ENCODE data around the gene PPP1R14C. TPM values are rescaled to one million over a fixed set of nuclear protein-coding genes. Genes with fewer than 3 reads are reported as not detected.
A peak's percentile ranks its signal among the peaks of the same experiment; 100 is the strongest.

PPP1R14C gene
- polyA plus RNA-seq, 3 donors, result 0.11 TPM; not detected in 2

- no peaks in the 10 kb centered on the region for H3K4me1 ChIP-seq (ENCODE audit: control insufficient read depth in 1 of 2, insufficient read depth in 2 of 2, low read length in 2 of 2)
- Mint-ChIP-seq H3K4me1 (no peaks in the 10 kb centered on the region), H3K27me3 (ENCODE audit: low read depth in 3 of 3) (peaks cover 3 to 11% (median 4%) of the 10 kb centered on the region in 3 donors), H3K9me3 (no peaks in the 10 kb centered on the region), H3K27ac (no peak overlapping the region), H3K36me3 (no peaks in the 10 kb centered on the region), H3K4me3 (no peak overlapping the region)
- no peaks in the 10 kb centered on the region for H4K20me1 ChIP-seq (ENCODE audit: insufficient read depth, low read length)
- DNase-seq, result no peak
- no peak for TF ChIP-seq CTCF (IDR thresholded peaks at IDR 0.05)
- 96% methylated on average over 8 of the region's 8 CpGs for WGBS (ENCODE audit: insufficient coverage)
- no peak overlapping the region for H3K4me2 ChIP-seq (replicated peaks; ENCODE audit: extremely low read depth, low read length, poor library complexity, severe bottlenecking)
- H3K36me3 ChIP-seq (replicated peaks in 1 of 2; ENCODE audit: control insufficient read depth in 1 of 2, insufficient read depth in 2 of 2, low read length in 2 of 2), result no peaks in the 10 kb centered on the region
- no peak overlapping the region for H3K27ac ChIP-seq (ENCODE audit: low read depth in 1 of 2, low read length in 2 of 2)
- no peak overlapping the region for H3K9ac ChIP-seq (ENCODE audit: insufficient read depth, low read length, poor library complexity, severe bottlenecking)
- no peaks in the 10 kb centered on the region for H3K79me2 ChIP-seq (ENCODE audit: insufficient read depth, low read length)
- no peak overlapping the region for H2AFZ ChIP-seq (ENCODE audit: insufficient read depth, low read depth, low read length, poor library complexity, severe bottlenecking)
- H3K9me3 ChIP-seq (replicated peaks in 1 of 2; ENCODE audit: control insufficient read depth in 1 of 2, insufficient read depth in 1 of 2, low read length in 2 of 2), result no peaks in the 10 kb centered on the region
- peaks cover 0 to 4% of the 10 kb centered on the region in 2 donors for H3K27me3 ChIP-seq (ENCODE audit: control insufficient read depth in 2 of 2, insufficient read depth in 2 of 2, low read length in 2 of 2)
- intact Hi-C loops (cut with micrococcal nuclease), result no loop called here
- H3K4me3 ChIP-seq (replicated peaks in 1 of 3; ENCODE audit: low read depth in 2 of 3, low read length in 3 of 3), result no peak overlapping the region
Measured at GRCh38 chr6:150201285-150201684, 58.4 kb downstream of the PPP1R14C start.

- Mint-ChIP-seq H3K36me3 (no peaks in the 10 kb centered on the region), H3K4me1 (no peaks in the 10 kb centered on the region), H3K4me3 (no peak overlapping the region), H3K9me3 (no peaks in the 10 kb centered on the region), H3K27ac (peak overlapping the region in 1 of 7 donors; percentile 32), H3K27me3 (ENCODE audit: low read depth in 3 of 3) (peaks cover 2 to 11% (median 4%) of the 10 kb centered on the region in 3 donors)
- Histone ChIP-seq H3K27me3 (ENCODE audit: control insufficient read depth in 2 of 2, insufficient read depth in 2 of 2, low read length in 2 of 2) (peaks cover 0 to 4% of the 10 kb centered on the region in 2 donors), H3K9ac (ENCODE audit: insufficient read depth, low read length, poor library complexity, severe bottlenecking) (no peak overlapping the region), H4K20me1 (ENCODE audit: insufficient read depth, low read length) (no peaks in the 10 kb centered on the region), H3K27ac (ENCODE audit: low read depth in 1 of 2, low read length in 2 of 2) (no peak overlapping the region), H3K9me3 (replicated peaks in 1 of 2; ENCODE audit: control insufficient read depth in 1 of 2, insufficient read depth in 1 of 2, low read length in 2 of 2) (no peaks in the 10 kb centered on the region), H3K4me2 (replicated peaks; ENCODE audit: extremely low read depth, low read length, poor library complexity, severe bottlenecking) (no peak overlapping the region), H3K79me2 (ENCODE audit: insufficient read depth, low read length) (no peaks in the 10 kb centered on the region), H3K36me3 (replicated peaks in 1 of 2; ENCODE audit: control insufficient read depth in 1 of 2, insufficient read depth in 2 of 2, low read length in 2 of 2) (no peaks in the 10 kb centered on the region), H3K4me3 (replicated peaks in 1 of 3; ENCODE audit: low read depth in 2 of 3, low read length in 3 of 3) (no peak overlapping the region), H2AFZ (ENCODE audit: insufficient read depth, low read depth, low read length, poor library complexity, severe bottlenecking) (no peak overlapping the region), H3K4me1 (ENCODE audit: control insufficient read depth in 1 of 2, insufficient read depth in 2 of 2, low read length in 2 of 2) (no peaks in the 10 kb centered on the region)
- 90% methylated on average over 7 of the region's 9 CpGs for WGBS (ENCODE audit: insufficient coverage)
- no peak for DNase-seq
- no peak for TF ChIP-seq CTCF (IDR thresholded peaks at IDR 0.05)
- intact Hi-C loops (cut with micrococcal nuclease), result no loop called here
Measured at GRCh38 chr6:150201772-150202329, 59.0 kb downstream of the PPP1R14C start.
